Ammon's horn (tissue), 1 donor: ENCODE data around the gene GZMM.

ENCODE experiments used
- DNase-seq: peaks from one replicate; pipeline ENCODE4 v3.0.0-alpha.2; 2016; ENCODE audit warnings: low spot score

Gene GZMM

GRCh38 chr19:512547-513365 is 31.1 kb upstream of the GZMM start:
- DNase-seq, result no peak

GRCh38 chr19:513368-514165 is 30.3 kb upstream of the GZMM start:
- no peak for DNase-seq

- DNase-seq, result no peak
These were observed 29.6 kb upstream of the GZMM start for GRCh38 chr19:514166-514663.

GRCh38 chr19:517721-518597 is 25.9 kb upstream of the GZMM start:
- DNase-seq, result no peak

GRCh38 chr19:518598-519231 is 25.1 kb upstream of the GZMM start:
- DNase-seq, result no peak

GRCh38 chr19:519449-519865 is 24.4 kb upstream of the GZMM start:
- DNase-seq, result no peak

- no peak for DNase-seq
These were observed 21.1 kb upstream of the GZMM start for GRCh38 chr19:522726-523125.

- DNase-seq, result no peak
These were observed 19.7 kb upstream of the GZMM start for GRCh38 chr19:524062-524674.

GRCh38 chr19:525029-525428 is 18.8 kb upstream of the GZMM start:
- DNase-seq, result no peak

- no peak for DNase-seq
These were observed 17.9 kb upstream of the GZMM start for GRCh38 chr19:525857-526419.

- DNase-seq, result no peak
These were observed 13.5 kb upstream of the GZMM start for GRCh38 chr19:530134-531008.

GRCh38 chr19:531009-531752 is 12.7 kb upstream of the GZMM start:
- peak; percentile 77 for DNase-seq

GRCh38 chr19:531753-532560 is 11.9 kb upstream of the GZMM start, which contains the start of gene CDC34:
Gene CDC34 (plus strand): TSS chr19:531760. CDS start chr19:531932, 172 bp downstream.
- DNase-seq, result no peak

- peak; percentile 78 for DNase-seq
These were observed 11.1 kb upstream of the GZMM start for GRCh38 chr19:532561-533363.

- no peak for DNase-seq
These were observed 10.3 kb upstream of the GZMM start for GRCh38 chr19:533364-534058.

GRCh38 chr19:534088-534487 is 9.8 kb upstream of the GZMM start:
- DNase-seq, result no peak
